Stromal cell of bone marrow (primary cell): Measurements from ENCODE around the gene NTM.
A peak's percentile ranks its signal among the peaks of the same experiment; 100 is the strongest.
"Not testable (repeated sequence)": the region's sequence is repeated elsewhere in the genome, so short reads cannot be mapped to it uniquely, and the experiment has no call there.

Experiments
- DNase-seq: peaks from one replicate; pipeline ENCODE4 v3.0.0-alpha.2; 2012; ENCODE audit warnings: low read depth

The NTM gene

DNA sequence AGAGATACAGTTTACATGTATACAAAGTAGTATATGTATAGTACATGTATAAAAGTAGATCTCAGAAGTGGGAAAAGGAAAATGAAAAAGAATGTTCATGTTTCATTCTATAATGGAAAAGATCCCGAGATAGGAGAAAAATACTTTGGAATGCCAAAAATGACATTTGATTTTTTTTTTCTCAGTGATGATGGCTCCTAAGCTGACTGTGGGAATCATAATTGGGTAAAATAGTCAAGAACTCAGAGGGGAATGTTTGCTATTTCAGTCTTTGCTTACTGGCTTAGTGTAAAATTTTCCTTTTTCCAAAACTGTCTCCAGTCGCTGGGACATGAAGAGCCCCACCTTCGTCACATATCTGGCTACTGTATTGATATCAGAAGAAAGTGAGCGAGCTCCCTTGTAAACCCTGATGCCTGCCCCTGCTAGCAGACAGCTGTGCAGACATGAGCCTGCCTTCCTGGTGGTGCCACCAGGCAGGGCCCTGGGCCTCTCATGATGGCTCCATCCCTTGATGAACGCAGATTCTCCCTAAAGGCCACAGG, 944.6 kb downstream of the NTM start:
- DNase-seq, result no peak

DNA sequence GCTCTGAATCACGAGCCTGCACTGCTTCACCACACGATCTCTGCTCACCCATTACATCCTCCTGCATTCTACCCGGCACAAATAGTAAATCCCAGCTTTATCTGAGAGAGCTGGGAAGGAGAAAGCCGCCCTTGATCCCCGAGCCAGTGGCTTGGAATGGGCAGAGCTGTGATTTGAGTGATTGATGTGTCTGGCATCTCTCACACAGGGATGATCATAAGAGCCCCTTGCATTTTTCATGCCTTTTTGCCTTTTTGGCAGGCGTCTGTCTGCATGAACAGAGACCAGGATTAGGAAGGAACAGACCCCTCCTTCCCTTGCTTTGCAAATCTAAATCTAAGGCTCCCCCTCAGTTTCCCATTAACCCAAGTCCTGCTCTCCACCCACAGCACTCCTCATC, 945.3 kb downstream of the NTM start:
- no peak for DNase-seq

DNA sequence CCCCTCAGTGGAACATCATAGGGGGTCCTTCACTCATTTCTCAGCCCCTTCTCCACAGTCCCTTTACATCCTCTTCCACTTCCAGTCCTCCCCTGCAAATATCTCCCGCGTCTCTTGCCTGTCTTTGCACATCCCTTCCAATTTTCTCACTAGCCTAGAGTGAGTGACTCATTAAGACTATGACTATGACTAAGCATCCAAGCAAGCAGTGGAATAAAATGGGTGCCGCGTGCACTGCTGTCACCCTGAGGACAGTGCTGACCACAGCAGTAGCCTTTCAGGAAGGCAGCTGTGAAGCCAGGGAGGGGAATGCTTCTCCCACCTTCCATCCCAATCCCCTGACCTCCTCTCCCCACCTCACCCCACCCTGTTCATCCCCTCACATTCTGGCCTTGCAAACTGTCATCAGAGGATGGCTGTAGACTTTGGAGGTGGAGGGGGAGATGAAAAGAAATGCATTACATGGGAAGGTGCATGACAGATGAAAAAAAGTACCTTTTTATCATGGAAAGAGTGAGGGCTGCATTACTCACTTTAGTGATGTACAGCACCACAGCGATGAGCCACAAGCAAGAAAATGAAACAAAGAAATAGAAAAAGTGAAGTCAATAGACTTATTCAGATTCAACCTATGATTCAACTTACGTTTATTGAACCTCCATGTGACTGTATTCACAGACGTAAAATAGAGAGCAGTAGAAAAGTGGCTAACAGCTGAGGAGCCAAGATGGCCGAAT, 948.2 kb downstream of the NTM start:
- peak; percentile 27 for DNase-seq

DNA sequence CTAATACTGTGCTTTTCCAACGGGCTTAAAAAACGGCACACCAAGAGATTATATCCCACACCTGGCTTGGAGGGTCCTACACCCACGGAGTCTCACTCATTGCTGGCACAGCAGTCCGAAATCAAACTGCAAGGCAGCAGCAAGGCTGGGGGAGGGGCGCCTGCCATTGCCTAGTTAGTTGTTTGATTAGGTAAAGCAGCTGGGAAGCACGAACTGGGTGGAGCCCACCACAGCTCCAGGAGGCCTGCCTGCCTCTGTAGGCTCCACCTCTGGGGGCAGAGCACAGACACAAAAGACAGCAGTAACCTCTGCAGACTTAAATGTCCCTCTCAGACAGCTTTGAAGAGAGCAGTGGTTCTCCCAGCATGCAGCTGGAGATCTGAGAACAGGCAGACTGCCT, 949.0 kb downstream of the NTM start:
- not testable (repeated sequence) for DNase-seq

GRCh38 chr11:132330515-132330914, 960.1 kb downstream of the NTM start:
- DNase-seq, result no peak

- DNase-seq, result no peak
Observed at GRCh38 chr11:132332521-132332920, 962.1 kb downstream of the NTM start.

DNA sequence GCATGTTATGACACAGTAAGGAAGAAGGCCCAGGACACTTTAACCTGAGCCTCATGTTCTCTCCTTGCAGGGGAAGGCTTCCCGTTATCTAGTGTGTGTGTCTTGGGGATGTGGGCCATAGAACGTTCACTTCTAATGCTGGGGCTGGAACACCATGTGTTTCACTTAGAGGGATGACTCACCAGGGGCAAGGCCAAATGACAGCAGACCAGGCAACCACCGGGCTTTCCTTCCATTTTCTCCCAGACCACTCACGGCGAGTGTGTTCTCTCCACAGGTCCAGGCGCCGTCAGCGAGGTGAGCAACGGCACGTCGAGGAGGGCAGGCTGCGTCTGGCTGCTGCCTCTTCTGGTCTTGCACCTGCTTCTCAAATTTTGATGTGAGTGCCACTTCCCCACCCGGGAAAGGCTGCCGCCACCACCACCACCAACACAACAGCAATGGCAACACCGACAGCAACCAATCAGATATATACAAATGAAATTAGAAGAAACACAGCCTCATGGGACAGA, 964.4 kb downstream of the NTM start:
- DNase-seq, result no peak

DNA sequence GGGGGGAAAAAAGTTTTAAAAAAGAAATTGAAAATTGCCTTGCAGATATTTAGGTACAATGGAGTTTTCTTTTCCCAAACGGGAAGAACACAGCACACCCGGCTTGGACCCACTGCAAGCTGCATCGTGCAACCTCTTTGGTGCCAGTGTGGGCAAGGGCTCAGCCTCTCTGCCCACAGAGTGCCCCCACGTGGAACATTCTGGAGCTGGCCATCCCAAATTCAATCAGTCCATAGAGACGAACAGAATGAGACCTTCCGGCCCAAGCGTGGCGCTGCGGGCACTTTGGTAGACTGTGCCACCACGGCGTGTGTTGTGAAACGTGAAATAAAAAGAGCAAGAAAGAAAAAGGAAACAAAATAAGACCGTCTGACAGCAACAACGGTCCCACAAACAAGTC, 964.9 kb downstream of the NTM start:
- DNase-seq, result no peak

- no peak for DNase-seq
Observed at GRCh38 chr11:132336781-132337535, 966.5 kb downstream of the NTM start.

GRCh38 chr11:132337819-132338416, 967.5 kb downstream of the NTM start:
- DNase-seq, result no peak

- DNase-seq, result no peak
Observed at GRCh38 chr11:132342408-132342807, 972.0 kb downstream of the NTM start.

DNA sequence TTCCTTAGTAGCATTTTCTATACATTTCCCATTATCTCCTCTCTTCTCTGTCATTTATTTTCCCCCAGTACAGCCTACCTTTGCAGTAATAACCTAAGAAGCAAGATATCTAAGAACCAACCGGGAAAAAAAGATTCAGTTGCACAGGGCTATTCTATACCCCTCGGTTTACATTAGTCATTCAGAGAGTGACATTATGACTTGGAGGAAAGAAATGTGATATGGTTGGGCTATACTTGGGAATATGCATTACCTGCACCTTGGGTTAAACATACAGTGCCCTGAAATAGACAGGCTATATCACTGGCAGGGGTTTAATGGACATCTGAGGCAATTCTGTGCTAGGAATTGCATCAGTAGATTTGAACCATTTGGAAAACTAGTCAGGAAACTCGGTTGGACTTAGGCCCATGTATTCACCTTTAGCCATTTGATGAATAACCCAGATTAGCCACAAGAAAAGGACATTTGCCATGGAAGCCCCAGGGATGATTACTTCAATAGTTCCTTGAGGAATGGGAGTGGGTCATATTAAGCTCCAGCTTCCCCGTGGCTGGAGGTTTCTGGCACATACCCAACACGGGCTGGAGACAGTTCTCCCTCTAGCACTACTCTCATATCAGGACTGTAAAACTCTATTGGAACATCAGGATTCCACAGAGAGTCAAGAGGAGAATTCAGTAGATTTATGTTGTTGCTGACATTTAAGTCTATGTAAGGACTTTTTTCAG, 973.2 kb downstream of the NTM start:
- no peak for DNase-seq

- no peak for DNase-seq
Observed at GRCh38 chr11:132346558-132347148, 976.2 kb downstream of the NTM start.

DNA sequence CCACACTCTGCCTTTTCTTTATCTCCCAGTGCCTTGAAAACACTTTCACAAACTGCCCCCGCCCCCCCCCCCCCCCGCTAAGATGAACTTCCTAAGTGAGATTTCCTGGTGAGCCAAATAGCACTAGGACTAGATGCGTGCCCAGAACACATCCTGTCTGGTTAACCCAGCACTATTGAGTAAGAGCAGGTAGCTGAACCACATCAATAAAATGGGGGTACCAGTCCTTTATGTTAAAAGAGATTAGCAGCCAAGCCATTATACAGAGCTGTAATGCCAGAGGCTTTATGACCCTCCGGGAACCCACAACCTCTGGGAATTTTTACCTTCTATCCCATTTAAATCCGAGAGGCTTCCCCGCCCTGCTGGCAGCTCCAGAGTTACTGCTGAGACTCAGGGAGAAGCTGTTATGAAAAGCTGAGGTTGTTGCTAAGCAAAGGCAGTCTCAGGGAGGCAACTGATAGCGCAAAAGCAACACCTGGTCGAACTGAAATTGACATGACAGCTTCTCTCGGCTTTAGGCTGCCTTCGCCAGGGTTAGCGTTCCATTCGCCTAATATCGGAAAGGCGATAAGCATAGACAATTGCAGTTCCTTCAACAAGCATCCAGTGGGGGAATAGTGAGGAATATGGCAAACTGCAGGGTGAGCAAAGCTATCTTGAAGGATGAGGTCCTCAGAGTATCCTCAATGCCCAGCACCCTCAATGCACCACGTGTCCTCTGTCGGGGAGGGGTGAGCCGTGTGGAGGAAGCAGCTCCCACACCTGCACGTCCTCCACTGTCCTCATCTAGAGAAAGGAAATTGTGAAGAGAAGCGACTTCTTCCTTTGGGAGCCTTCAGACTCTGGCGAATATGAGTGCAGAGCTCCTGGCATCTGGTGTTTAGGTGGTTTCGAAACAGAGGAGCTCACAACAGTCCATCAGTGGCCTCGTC, 977.0 kb downstream of the NTM start:
- DNase-seq, result no peak

- DNase-seq, result peak; percentile 6
Observed at GRCh38 chr11:132349811-132350733, 979.7 kb downstream of the NTM start.

- DNase-seq, result no peak
Observed at GRCh38 chr11:132351050-132351449, 980.6 kb downstream of the NTM start.

DNA sequence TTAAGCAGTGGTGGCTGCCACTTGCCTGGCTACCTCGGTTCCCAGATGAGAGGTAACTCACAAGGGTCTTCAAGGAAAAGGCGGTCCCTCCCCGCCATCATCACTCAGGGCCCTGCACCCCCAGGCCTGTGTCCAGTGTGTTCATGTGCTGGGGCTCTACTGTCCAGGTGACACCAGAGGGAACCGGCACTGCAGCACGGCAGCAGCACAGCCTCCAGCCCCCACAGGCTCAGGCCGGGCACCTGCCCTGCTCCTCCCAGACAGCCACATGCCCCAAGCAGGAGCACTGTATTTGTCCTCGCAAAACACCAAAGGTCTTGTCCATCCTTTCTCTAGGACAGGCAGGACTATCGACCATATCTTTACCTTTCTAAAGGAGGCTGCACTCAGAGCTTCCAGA, 982.1 kb downstream of the NTM start:
- DNase-seq, result no peak

GRCh38 chr11:132353255-132353654, 982.8 kb downstream of the NTM start:
- no peak for DNase-seq

DNA sequence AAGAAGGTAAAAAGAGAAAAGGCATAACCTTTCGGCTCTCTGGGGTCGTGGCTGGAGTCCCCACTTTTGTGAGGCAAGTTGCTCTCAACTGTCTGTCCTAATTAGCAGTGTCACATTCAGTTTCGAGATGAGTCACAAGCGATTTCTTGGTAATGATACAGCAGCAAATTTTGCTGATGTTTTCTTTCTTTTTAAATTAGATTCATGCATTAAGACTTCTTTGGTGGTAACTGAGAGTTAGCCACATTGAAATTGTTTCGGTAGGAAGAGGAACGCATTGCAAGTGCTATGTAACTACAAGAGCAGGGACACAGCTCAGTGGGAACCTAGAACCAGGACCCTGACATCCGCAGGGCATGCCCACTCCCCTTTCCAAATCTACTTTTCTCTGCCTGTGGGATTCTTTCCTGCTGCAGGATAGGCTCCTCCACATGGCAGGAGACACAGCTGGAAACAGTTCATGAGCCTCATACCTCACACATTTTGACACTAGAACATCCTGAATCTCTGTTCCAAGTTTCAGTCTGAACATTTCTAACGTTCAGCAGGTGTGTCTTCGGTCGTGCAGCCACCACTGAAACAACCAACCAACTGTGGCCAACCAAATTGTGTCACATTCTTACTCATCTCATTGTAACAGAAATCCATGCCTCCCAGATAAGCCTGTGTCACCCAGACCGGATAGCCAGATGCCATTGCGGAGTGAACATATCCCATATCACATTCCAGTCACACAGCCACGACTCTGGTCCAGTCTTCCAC, 987.6 kb downstream of the NTM start:
- DNase-seq, result no peak
